ENCODE measurements around the gene NOXA1. TPM values are rescaled to one million over a fixed set of nuclear protein-coding genes. Genes with fewer than 3 reads are reported as not detected.

The NOXA1 gene
- total and polyA plus RNA-seq, 9 of the 15 experiments (the other 6 are each of a cell fraction or from before 2014, with no cell fraction given), result 0.07 to 1.2 (median 0.20) TPM; not detected in 4

GRCh38 chr9:137482094-137482781, 59.0 kb downstream of the NOXA1 start (continued):
- TF ChIP-seq ZNF592 (IDR thresholded peaks at IDR 0.05) (peak; percentile 97), ZNF133 (CRISPR knock-in tag; IDR thresholded peaks at IDR 0.05) (no peak), HCFC1 (IDR thresholded peaks at IDR 0.05; ENCODE audit: low read depth, low read length) (no peak), TBP (optimal IDR thresholded peaks at IDR 0.05; ENCODE audit: low read depth, low read length) (no peak), GTF3C2 (IDR thresholded peaks at IDR 0.05; ENCODE audit: borderline replicate concordance, extremely low read depth, insufficient read length) (no peak), CBFB (CRISPR knock-in tag; IDR thresholded peaks at IDR 0.05) (no peak), SRSF7 (optimal IDR thresholded peaks at IDR 0.05; ENCODE audit: low read depth, low read length) (no peak), SIRT6 (IDR thresholded peaks at IDR 0.05; ENCODE audit: low read depth, low read length) (no peak), E2F5 (CRISPR knock-in tag; IDR thresholded peaks at IDR 0.05) (no peak), CREM (IDR thresholded peaks at IDR 0.05; ENCODE audit: low read depth) (0 out of 2 replicates have a peak, but pooled peaks have one; percentile 14), MCM3 (IDR thresholded peaks at IDR 0.05) (no peak), ZNF507 (tag; conservative IDR thresholded peaks at IDR 0.05) (no peak), KLF16 (IDR thresholded peaks at IDR 0.05) (no peak), TCF7L2 (IDR thresholded peaks at IDR 0.05; ENCODE audit: low read depth, low read length) (no peak), ZNF280A (IDR thresholded peaks at IDR 0.05; ENCODE audit: low read depth, partially characterized antibody) (no peak), RFX5 (IDR thresholded peaks at IDR 0.05; ENCODE audit: low read depth, low read length) (no peak), ZC3H11A (IDR thresholded peaks at IDR 0.05; ENCODE audit: low read depth, low read length) (no peak), HMBOX1 (IDR thresholded peaks at IDR 0.05) (0 out of 2 replicates have a peak, but pooled peaks have one; percentile 30)
